ENCODE data around the gene UHMK1. TPM values are rescaled to one million over a fixed set of nuclear protein-coding genes. Genes with fewer than 3 reads are reported as not detected.
A peak's percentile ranks its signal among the peaks of the same experiment; 100 is the strongest.

Gene UHMK1
- total and polyA plus RNA-seq, 7 donors, result 11.4 to 34.6 (median 24.9) TPM

DNA sequence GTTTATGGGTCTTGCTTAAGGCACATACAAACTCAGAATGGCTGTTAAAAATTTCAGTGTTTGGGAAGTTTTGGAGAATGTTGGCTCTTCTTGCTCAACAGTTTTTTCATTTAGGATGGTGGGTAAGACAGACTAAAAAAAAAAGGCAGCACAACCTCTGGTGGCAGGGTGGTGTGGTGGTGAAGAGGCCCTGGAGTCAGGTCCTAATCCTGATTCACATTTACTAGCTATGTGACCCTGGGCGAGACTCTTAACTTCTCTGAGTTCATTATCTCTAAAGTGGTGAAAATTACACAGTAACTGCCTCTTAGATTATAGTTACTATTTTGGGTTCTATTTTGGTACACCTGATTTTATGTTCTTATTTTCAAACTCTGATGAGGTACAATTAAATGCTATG is 75.5 kb downstream of the UHMK1 start:
- Histone ChIP-seq H3K9me3 (no peaks in the 10 kb centered on the region), H3K27me3 (no peaks in the 10 kb centered on the region), H3K27ac (no peak overlapping the region), H3K4me3 (no peak overlapping the region), H3K4me1 (peaks cover 0 to 27% (median 10%) of the 10 kb centered on the region in 4 donors), H3K36me3 (peaks cover 0 to 19% (median 2%) of the 10 kb centered on the region in 4 donors)
- no peak for DNase-seq
- TF ChIP-seq POLR2A (IDR thresholded peaks at IDR 0.05) (no peak), EP300 (IDR thresholded peaks at IDR 0.05) (no peak), POLR2AphosphoS5 (IDR thresholded peaks at IDR 0.05) (no peak)
- TF ChIP-seq, protein P1, sequence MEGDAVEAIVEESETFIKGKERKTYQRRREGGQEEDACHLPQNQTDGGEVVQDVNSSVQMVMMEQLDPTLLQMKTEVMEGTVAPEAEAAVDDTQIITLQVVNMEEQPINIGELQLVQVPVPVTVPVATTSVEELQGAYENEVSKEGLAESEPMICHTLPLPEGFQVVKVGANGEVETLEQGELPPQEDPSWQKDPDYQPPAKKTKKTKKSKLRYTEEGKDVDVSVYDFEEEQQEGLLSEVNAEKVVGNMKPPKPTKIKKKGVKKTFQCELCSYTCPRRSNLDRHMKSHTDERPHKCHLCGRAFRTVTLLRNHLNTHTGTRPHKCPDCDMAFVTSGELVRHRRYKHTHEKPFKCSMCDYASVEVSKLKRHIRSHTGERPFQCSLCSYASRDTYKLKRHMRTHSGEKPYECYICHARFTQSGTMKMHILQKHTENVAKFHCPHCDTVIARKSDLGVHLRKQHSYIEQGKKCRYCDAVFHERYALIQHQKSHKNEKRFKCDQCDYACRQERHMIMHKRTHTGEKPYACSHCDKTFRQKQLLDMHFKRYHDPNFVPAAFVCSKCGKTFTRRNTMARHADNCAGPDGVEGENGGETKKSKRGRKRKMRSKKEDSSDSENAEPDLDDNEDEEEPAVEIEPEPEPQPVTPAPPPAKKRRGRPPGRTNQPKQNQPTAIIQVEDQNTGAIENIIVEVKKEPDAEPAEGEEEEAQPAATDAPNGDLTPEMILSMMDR (IDR thresholded peaks at IDR 0.05), result no peak
- WGBS, 2 donors, result 93 to 94% methylated on average over 1 of the region's 1 CpG
- intact Hi-C loops (cut with DNase I), result no loop called here

DNA sequence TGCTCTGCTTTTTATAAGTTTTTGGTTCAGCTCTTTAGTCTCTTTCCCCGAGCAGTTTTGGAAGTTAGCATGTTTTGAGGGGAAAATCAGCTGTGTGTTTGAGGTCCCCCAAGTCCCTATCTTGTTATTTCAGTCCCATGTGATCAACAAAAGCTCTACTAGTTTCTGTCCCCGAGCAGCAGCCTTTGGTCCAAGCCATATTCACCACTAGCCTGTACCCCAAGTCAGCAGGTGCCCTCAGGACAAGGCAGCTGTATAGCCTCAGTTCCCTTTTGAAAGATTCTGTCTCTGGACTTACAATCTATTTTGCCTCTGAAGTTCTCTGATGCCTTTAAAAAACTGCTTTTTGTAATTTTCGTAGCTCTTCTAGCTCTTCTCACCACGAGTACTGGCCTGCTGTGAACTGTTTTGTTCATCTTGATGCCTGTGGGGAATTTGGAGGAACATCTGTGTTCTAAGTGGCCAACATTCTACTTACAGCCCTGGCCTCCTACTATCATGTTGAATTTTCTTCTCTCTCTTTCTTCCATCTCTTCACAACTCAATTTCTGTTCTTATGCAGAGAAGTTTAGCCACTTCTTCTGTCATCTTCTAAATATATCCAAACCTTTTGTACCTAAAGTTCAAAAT is 80.6 kb downstream of the UHMK1 start:
- WGBS, 2 donors, result 86 to 87% methylated on average over 4 of the region's 4 CpGs
- DNase-seq, result no peak
- Histone ChIP-seq H3K27me3 (no peaks in the 10 kb centered on the region), H3K36me3 (peaks cover 0 to 40% (median 10%) of the 10 kb centered on the region in 4 donors), H3K9me3 (no peaks in the 10 kb centered on the region), H3K4me3 (no peak overlapping the region), H3K4me1 (peaks cover 0 to 10% (median 8%) of the 10 kb centered on the region in 4 donors), H3K27ac (peak overlapping the region in 1 of 4 donors; percentile 10)
- intact Hi-C loops (cut with DNase I), result no loop called here
- no peak for TF ChIP-seq POLR2AphosphoS5 (IDR thresholded peaks at IDR 0.05)
- no peak for TF ChIP-seq POLR2A (IDR thresholded peaks at IDR 0.05)
- TF ChIP-seq EP300 (IDR thresholded peaks at IDR 0.05), result no peak
- TF ChIP-seq, protein P1 (IDR thresholded peaks at IDR 0.05), result no peak

DNA sequence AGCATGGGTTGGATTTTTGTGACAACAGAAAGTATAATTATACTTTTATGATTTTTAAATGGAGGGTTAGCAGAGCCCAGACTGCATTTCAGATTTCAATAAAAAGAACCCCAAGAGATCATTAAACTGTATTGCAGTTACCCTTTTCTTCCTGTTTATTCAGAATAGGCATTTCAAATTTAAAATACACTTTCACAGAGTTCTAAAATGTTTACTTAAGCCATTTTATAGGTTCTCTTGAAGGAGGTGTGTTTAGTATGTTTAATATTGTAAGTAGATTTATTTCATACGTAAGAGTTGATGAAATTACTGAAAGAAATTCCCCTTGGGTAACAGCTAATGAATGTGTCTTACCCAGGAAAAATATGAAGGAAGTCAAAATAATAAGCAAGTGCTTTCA is 81.3 kb downstream of the UHMK1 start:
- Histone ChIP-seq H3K36me3 (peaks cover 0 to 48% (median 10%) of the 10 kb centered on the region in 4 donors), H3K27me3 (no peaks in the 10 kb centered on the region)

More for the DNA sequence above, 81.3 kb downstream of the UHMK1 start:
- H3K27ac ChIP-seq, result no peak overlapping the region
- TF ChIP-seq, protein P1 (IDR thresholded peaks at IDR 0.05), result no peak
- no peak for TF ChIP-seq POLR2A (IDR thresholded peaks at IDR 0.05)
- no peak for TF ChIP-seq EP300 (IDR thresholded peaks at IDR 0.05)
- TF ChIP-seq POLR2AphosphoS5 (IDR thresholded peaks at IDR 0.05), result no peak
- intact Hi-C loops (cut with DNase I), result no loop called here
- no peak overlapping the region for H3K4me3 ChIP-seq
- no peaks in the 10 kb centered on the region for H3K9me3 ChIP-seq
- WGBS, 2 donors, result 24 to 65% methylated on average over 1 of the region's 1 CpG
- no peak for DNase-seq
- peaks cover 0 to 10% (median 8%) of the 10 kb centered on the region in 4 donors for H3K4me1 ChIP-seq

Small RNAs within 50 kb of the gene (small RNA-seq; reads per million reads assigned to genes)
- 0 reads per million in 3 donors for gene UQCRBP2

Other genes starting within 250 kb of the UHMK1 start
- not detected for gene SPATA46, start 121.0 kb upstream of the UHMK1 start, total RNA-seq
- not detected for gene SPATA46, start 121.0 kb upstream of the UHMK1 start, polyA plus RNA-seq
- 10 to 100 TPM in 3 of 4 donors, 1 to 10 TPM in 1; 8.2 to 16.1 (median 12.3) TPM for gene C1orf226, start 116.1 kb upstream of the UHMK1 start, total RNA-seq
- gene C1orf226, start 116.1 kb upstream of the UHMK1 start, polyA plus RNA-seq, result 10 to 100 TPM in 2 of 3 donors, 1 to 10 TPM in 1; 6.6 to 16.1 (median 14.8) TPM
- not detected for gene SH2D1B, start 85.7 kb upstream of the UHMK1 start, total RNA-seq
- gene SH2D1B, start 85.7 kb upstream of the UHMK1 start, polyA plus RNA-seq, result 1 to 10 TPM in 1 of 3 donors, under 1 TPM in 2; 0.60 to 2.3 (median 0.92) TPM
- gene UAP1, start 63.9 kb downstream of the UHMK1 start, total RNA-seq, result 100 to 1,000 TPM in 1 of 4 donors, 10 to 100 TPM in 3; 64.6 to 145 (median 78.8) TPM
- 100 to 1,000 TPM in 2 of 3 donors, 10 to 100 TPM in 1; 55.5 to 141 (median 123) TPM for gene UAP1, start 63.9 kb downstream of the UHMK1 start, polyA plus RNA-seq
- 100 to 1,000 TPM; 150 to 236 (median 225) TPM for gene DDR2, start 134.6 kb downstream of the UHMK1 start, total RNA-seq
- gene DDR2, start 134.6 kb downstream of the UHMK1 start, polyA plus RNA-seq, result 10 to 100 TPM in 2 of 3 donors, 1 to 10 TPM in 1; 3.5 to 50.5 (median 18.0) TPM